ENCODE results near the gene PAPPA2.

The PAPPA2 gene

DNA sequence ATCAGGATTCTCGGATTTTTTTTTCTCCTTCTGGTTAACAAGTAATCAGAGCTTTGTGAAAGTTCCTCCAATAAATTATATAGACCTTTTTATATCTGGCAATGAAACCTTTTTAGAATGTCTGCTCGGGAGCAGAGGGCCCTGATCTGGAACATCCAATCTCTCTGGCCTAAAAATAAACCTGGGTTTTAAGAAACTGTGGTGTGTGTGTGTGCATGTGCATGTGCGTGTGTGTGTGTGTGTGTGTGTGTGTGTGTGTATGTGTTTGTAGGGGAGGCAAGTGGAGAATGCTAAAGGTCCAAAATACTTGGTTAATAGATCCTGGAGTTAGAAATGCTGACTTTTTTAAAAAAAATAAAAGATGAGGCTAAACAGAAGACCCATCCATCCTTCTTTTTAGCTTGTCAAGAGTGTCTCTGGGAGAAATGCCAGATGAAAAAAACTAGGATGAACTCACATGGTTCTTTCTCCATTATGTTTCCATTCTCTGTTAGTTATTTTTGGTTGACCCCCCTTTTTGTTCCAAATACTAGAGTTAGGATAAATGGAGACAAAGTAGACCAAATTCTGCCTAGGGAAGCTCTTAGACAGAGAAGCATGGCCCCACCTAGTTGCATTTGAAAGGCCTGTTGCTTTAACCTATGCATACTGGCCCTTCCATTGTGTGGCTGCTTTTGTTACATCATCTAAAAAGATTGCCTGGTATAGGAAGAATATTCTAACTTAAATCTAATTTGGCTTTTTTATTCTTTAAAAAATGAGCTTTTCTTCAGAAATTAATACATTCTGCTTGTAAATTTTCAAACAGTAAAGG, 175.9 kb downstream of the PAPPA2 start:
- H3K4me1 ChIP-seq = no peaks in the 10 kb centered on the region
- no peak overlapping the region for H2AFZ ChIP-seq
- H3K4me3 ChIP-seq (ENCODE audit: low read depth, low read length) = no peak overlapping the region
- no peaks in the 10 kb centered on the region for H3K36me3 ChIP-seq (ENCODE audit: control insufficient read depth, insufficient read depth, low read length)
- no peak overlapping the region for H3K27ac ChIP-seq
- no peak overlapping the region for H3K4me2 ChIP-seq (ENCODE audit: low read length)
- H3K27me3 ChIP-seq (ENCODE audit: control insufficient read depth, insufficient read depth, low read length) = no peaks in the 10 kb centered on the region
- H3K9me3 ChIP-seq (ENCODE audit: control insufficient read depth, low read length) = no peaks in the 10 kb centered on the region
- TF ChIP-seq, protein P1, sequence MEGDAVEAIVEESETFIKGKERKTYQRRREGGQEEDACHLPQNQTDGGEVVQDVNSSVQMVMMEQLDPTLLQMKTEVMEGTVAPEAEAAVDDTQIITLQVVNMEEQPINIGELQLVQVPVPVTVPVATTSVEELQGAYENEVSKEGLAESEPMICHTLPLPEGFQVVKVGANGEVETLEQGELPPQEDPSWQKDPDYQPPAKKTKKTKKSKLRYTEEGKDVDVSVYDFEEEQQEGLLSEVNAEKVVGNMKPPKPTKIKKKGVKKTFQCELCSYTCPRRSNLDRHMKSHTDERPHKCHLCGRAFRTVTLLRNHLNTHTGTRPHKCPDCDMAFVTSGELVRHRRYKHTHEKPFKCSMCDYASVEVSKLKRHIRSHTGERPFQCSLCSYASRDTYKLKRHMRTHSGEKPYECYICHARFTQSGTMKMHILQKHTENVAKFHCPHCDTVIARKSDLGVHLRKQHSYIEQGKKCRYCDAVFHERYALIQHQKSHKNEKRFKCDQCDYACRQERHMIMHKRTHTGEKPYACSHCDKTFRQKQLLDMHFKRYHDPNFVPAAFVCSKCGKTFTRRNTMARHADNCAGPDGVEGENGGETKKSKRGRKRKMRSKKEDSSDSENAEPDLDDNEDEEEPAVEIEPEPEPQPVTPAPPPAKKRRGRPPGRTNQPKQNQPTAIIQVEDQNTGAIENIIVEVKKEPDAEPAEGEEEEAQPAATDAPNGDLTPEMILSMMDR (IDR thresholded peaks at IDR 0.05) = no peak
- no peak overlapping the region for H3K9ac ChIP-seq
- no peaks in the 10 kb centered on the region for H3K79me2 ChIP-seq

DNA sequence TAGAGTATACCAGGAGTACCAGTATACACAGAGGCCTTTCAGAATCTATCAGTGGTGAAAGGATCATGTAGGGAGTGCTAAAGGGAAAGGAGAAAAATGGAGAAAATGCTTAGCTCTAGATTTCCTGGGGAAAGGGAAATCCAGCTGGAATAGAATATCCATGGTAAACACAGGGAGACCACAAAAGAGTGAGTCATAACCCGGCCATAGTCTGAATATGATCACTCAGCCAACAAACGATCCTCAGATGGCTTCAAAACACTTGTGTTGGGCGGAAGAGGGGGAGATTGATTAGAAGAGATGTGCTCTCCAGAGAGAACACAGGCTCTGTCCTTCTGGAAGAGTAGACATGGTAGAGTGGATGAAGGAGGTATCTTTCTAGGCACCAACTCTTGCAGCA, 180.6 kb downstream of the PAPPA2 start:
- no peaks in the 10 kb centered on the region for H3K4me1 ChIP-seq
- H3K79me2 ChIP-seq = no peaks in the 10 kb centered on the region
- H2AFZ ChIP-seq = no peak overlapping the region
- TF ChIP-seq, protein P1 (IDR thresholded peaks at IDR 0.05) = no peak
- H3K27ac ChIP-seq = no peak overlapping the region
- no peaks in the 10 kb centered on the region for H3K9me3 ChIP-seq (ENCODE audit: control insufficient read depth, low read length)
- no peaks in the 10 kb centered on the region for H3K27me3 ChIP-seq (ENCODE audit: control insufficient read depth, insufficient read depth, low read length)
- H3K4me2 ChIP-seq (ENCODE audit: low read length) = no peak overlapping the region
- H3K9ac ChIP-seq = no peak overlapping the region
- H3K4me3 ChIP-seq (ENCODE audit: low read depth, low read length) = no peak overlapping the region
- no peaks in the 10 kb centered on the region for H3K36me3 ChIP-seq (ENCODE audit: control insufficient read depth, insufficient read depth, low read length)

GRCh38 chr1:176648556-176648955, 185.6 kb downstream of the PAPPA2 start:
- Histone ChIP-seq H3K4me3 (ENCODE audit: low read depth, low read length) (no peak overlapping the region), H3K4me1 (no peaks in the 10 kb centered on the region), H3K4me2 (ENCODE audit: low read length) (no peak overlapping the region), H3K79me2 (no peaks in the 10 kb centered on the region), H2AFZ (no peak overlapping the region), H3K36me3 (ENCODE audit: control insufficient read depth, insufficient read depth, low read length) (no peaks in the 10 kb centered on the region), H3K27me3 (ENCODE audit: control insufficient read depth, insufficient read depth, low read length) (no peaks in the 10 kb centered on the region), H3K9me3 (ENCODE audit: control insufficient read depth, low read length) (no peaks in the 10 kb centered on the region), H3K27ac (no peak overlapping the region), H3K9ac (no peak overlapping the region)
- TF ChIP-seq, protein P1 (IDR thresholded peaks at IDR 0.05) = no peak

GRCh38 chr1:176656257-176656995, 193.5 kb downstream of the PAPPA2 start:
- Histone ChIP-seq H3K4me2 (ENCODE audit: low read length) (no peak overlapping the region), H3K79me2 (no peaks in the 10 kb centered on the region), H3K9ac (no peak overlapping the region), H3K4me1 (no peaks in the 10 kb centered on the region), H3K27me3 (ENCODE audit: control insufficient read depth, insufficient read depth, low read length) (no peaks in the 10 kb centered on the region), H3K9me3 (ENCODE audit: control insufficient read depth, low read length) (no peaks in the 10 kb centered on the region), H2AFZ (no peak overlapping the region), H3K27ac (no peak overlapping the region), H3K36me3 (ENCODE audit: control insufficient read depth, insufficient read depth, low read length) (no peaks in the 10 kb centered on the region), H3K4me3 (ENCODE audit: low read depth, low read length) (no peak overlapping the region)
- TF ChIP-seq, protein P1 (IDR thresholded peaks at IDR 0.05) = no peak
